ENCODE results near the gene DOCK1.

DNA sequence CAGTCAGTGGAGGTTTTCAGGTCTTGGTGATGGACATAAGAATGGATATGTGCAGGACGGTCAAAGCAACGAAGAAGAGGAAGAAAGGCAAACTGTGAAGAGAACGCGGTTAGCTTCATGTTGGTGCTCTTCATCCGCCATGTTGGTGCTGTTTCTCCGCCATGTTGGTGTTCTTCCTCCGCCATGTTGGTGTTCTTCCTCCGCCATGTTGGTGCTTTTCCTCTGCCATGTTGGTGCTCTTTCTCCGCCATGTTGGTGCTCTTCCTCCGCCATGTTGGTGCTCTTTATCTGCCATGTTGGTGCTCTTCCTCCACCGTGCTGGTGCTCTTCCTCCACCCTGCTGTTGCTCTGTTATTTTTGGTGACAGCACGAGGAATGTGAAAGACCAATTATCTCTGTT, 95.4 kb downstream of the DOCK1 start:
- TF ChIP-seq CTCF (IDR thresholded peaks at IDR 0.05 in 4 of 5, conservative IDR thresholded peaks at IDR 0.05 in 1 of 5) (no peak), POLR2A (IDR thresholded peaks at IDR 0.05) (no peak)

Data from gastrocnemius medialis (tissue), 4 donors.